GM12801 (cell line): ENCODE measurements around the gene CHM.

Experiments
- TF ChIP-seq, protein P1 (sequence below): IDR thresholded peaks from one replicate; pipeline ENCODE4 v1.5.1; 2011; ENCODE audit warnings: control low read depth; ENCODE audit not compliant: insufficient read length; ENCODE audit errors: extremely low read depth

CHM gene

GRCh38 chrX:85905851-85906250, 141.5 kb downstream of the CHM start:
- TF ChIP-seq, protein P1, sequence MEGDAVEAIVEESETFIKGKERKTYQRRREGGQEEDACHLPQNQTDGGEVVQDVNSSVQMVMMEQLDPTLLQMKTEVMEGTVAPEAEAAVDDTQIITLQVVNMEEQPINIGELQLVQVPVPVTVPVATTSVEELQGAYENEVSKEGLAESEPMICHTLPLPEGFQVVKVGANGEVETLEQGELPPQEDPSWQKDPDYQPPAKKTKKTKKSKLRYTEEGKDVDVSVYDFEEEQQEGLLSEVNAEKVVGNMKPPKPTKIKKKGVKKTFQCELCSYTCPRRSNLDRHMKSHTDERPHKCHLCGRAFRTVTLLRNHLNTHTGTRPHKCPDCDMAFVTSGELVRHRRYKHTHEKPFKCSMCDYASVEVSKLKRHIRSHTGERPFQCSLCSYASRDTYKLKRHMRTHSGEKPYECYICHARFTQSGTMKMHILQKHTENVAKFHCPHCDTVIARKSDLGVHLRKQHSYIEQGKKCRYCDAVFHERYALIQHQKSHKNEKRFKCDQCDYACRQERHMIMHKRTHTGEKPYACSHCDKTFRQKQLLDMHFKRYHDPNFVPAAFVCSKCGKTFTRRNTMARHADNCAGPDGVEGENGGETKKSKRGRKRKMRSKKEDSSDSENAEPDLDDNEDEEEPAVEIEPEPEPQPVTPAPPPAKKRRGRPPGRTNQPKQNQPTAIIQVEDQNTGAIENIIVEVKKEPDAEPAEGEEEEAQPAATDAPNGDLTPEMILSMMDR, result no peak

DNA sequence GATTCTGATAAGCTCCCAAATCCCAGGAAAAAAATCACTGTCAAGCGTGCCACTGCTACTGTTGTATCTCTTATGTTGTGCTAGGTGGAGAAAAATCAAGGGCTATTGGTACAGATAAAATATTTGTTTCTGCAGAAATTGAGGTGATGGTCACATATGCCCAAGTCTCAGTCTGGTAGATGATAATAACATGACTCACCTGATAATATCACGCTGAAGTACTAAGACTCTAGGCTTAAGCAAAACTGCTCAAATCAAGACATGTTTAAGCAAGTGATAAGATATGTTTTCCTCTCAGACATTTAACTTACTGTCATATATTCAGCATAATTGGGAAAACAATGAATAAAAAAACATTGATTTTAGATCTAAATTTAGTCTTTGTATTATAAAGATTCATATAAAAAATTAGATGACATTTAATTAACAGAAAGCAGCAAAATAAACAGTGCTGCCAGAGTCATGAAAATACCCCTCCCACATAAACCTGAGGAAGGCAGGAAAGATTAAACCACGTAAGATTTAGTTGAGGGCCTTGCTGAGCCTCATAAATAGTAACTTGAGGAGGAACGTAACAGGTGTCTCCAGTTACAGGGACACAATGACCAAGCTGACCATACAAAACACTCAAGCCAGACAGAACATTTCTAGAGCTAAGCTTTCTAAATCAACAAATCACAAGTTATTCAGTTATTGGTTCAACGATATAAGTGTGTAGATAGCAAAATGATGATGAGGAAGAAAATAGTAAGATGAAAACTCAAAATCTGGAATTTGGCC, 143.5 kb downstream of the CHM start:
- TF ChIP-seq, protein P1, result no peak

DNA sequence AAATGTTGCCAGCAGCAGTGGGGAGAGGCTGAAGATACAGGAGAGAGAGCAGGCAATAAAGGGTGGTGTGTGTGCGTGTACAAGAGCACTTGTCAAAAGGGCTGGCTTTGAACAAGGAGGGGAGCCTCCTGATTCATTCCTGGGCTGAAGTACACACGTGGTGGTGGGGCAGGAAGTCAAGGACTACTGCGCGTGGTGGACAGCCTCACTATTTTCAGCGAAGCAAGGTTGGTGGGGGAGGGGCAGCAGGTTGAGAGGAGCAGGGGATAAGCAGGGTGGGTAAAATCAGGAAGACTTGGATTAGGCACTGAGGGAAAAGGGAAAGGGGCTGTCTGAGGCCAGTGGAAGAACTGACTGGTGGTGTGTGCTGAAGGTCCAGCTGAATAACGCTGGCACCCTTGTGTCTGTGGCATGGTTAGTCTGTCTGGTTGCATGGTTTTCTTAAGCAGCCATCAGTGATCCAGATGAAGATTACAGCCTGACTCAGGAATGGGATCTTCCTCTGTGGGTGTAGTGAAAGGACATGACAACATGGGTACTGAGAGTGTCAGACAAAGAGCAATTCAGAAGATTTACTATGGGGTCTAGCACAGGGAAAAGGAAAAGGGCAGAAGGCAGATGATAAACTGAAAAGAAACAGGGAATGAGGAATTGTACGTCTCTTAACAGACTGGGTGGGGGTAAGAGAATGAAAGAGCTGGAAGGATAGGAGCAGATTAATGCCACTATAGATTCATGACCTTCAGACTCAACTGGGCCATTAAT, 149.8 kb downstream of the CHM start:
- TF ChIP-seq, protein P1, result no peak

- TF ChIP-seq, protein P1, result no peak
Measured at GRCh38 chrX:85882601-85883000, 164.8 kb downstream of the CHM start.

GRCh38 chrX:85870585-85870984, 176.8 kb downstream of the CHM start:
- TF ChIP-seq, protein P1, result no peak

DNA sequence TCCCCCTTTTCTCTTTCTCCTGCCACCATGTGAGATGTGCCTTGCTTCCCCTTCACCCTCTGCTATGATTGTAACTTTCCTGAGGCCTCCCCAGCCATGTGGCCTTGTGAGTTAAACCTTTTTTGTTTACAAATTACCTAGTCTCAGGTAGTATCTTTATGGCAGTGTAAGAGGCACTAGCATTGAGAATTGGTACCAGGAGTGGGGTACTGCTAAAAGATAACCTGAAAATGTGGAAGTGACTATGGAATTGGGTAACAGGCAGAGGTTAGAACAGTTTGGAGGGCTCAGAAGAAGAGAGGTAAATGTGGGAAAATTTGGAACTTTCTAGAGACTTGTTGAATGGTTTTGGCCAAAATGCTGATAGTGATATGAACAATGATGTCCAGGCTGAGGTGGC, 182.0 kb downstream of the CHM start:
- TF ChIP-seq, protein P1, result no peak

DNA sequence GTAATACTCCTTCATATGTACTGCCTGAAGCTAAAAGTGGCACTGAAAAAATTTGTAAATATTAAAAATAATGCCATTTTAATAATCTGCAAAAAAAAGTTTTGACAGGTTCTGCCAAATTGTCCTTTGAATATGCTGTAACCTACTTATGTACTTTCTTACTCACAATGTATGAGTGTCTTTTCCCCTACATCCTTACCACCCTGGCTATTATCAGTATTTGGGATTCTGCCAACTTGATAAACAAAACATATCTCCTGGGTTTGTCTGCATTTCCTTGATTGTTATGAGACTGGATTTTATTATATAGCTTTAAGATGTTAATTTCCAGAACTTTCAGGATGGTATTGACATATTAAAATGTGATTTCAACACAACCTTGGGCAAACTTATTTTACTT, 187.9 kb downstream of the CHM start:
- TF ChIP-seq, protein P1, result no peak
